Caco-2 (cell line): Measurements from ENCODE around the gene CDK14. TPM values are rescaled to one million over a fixed set of nuclear protein-coding genes. Genes with fewer than 3 reads are reported as not detected.

ENCODE experiments used
- BruUV-seq: library from RNA; stranded (reverse); fragments of 400-500 nt; replicated peaks from 2 replicates; lab custom pipeline; 2021; lab: Mats Ljungman, UMichigan
- CTCF ChIA-PET: fragments of 300-600 bp; sonication (Branson Sonifier 250); formaldehyde crosslinking; loops from one replicate; lab custom pipeline; 2022; ENCODE audit warnings: antibody characterized with exemption; lab: Charles Lee
- POLR2A ChIA-PET: fragments of 300-600 bp; sonication (Branson Sonifier 250); formaldehyde crosslinking; loops from one replicate; lab custom pipeline; 2022; ENCODE audit warnings: antibody characterized with exemption; lab: Charles Lee
- DNase-seq, 2 experiments: peaks; one replicate each; pipeline versions ENCODE4 v3.0.0 to v3.0.0-alpha.2; 2020 to 2022
- H3K27me3 ChIP-seq: replicated peaks from 2 replicates; pipeline ENCODE4 v1.6.0; 2011; ENCODE audit warnings: low read length; ENCODE audit not compliant: control insufficient read depth, insufficient read depth
- H3K36me3 ChIP-seq: 2 replicates; pipeline ENCODE4 v1.5.1; 2011; ENCODE audit warnings: low read length; ENCODE audit not compliant: control insufficient read depth, insufficient read depth
- H3K4me1 ChIP-seq: fragments of 250-450 bp; sonication (Bioruptor Pico); 2 replicates; pipeline ENCODE4 v1.5.1; 2020; ENCODE audit warnings: mild to moderate bottlenecking
- H3K4me3 ChIP-seq: 2 replicates; pipeline ENCODE4 v1.5.1; 2011; ENCODE audit warnings: low read depth, mild to moderate bottlenecking, control low read depth, low read length
- H3K9me3 ChIP-seq: fragments of 250-450 bp; sonication (Bioruptor Pico); 2 replicates; pipeline ENCODE4 v1.5.1; 2020; ENCODE audit warnings: mild to moderate bottlenecking, moderate library complexity
- H3K27ac Mint-ChIP-seq: one replicate; pipeline ENCODE4 v1.8.0; 2022; ENCODE audit warnings: mixed read lengths; ENCODE audit not compliant: unreplicated experiment
- H3K27me3 Mint-ChIP-seq: one replicate; pipeline ENCODE4 v1.8.0; 2022; ENCODE audit warnings: mixed read lengths; ENCODE audit not compliant: insufficient read depth, unreplicated experiment
- H3K36me3 Mint-ChIP-seq: one replicate; pipeline ENCODE4 v1.8.0; 2022; ENCODE audit warnings: mild to moderate bottlenecking, mixed read lengths; ENCODE audit not compliant: insufficient read depth, unreplicated experiment
- H3K4me1 Mint-ChIP-seq: one replicate; pipeline ENCODE4 v1.8.0; 2022; ENCODE audit warnings: low read depth, mixed read lengths; ENCODE audit not compliant: unreplicated experiment
- H3K4me3 Mint-ChIP-seq: one replicate; pipeline ENCODE4 v1.8.0; 2022; ENCODE audit warnings: mild to moderate bottlenecking, moderate library complexity, mixed read lengths; ENCODE audit not compliant: unreplicated experiment
- H3K9me3 Mint-ChIP-seq: one replicate; pipeline ENCODE4 v1.8.0; 2022; ENCODE audit warnings: mixed read lengths; ENCODE audit not compliant: unreplicated experiment
- CTCF ChIP-seq, 2 experiments: fragments of 200-600 bp in 1 of 2; IDR thresholded peaks; 1 replicate in 1 of 2; 2 replicates in 1 of 2; pipeline versions ENCODE4 v1.5.1 to v1.8.0; 2011 to 2022; ENCODE audit warnings: antibody characterized with exemption in 1 of 2, control low read depth in 1 of 2, inconsistent platforms in 1 of 2, low read depth in 1 of 2, low read length in 1 of 2, mild to moderate bottlenecking in 1 of 2, moderate library complexity in 1 of 2; ENCODE audit not compliant: insufficient read depth in 1 of 2, severe bottlenecking in 1 of 2, unreplicated experiment in 1 of 2
- intact Hi-C: fragments of 100-400 bp; cut with micrococcal nuclease; formaldehyde crosslinking; loops from one replicate; pipeline ENCODE4 v1.10.0; 2022; ENCODE audit not compliant: unreplicated experiment
- total RNA-seq: library from RNA; stranded (reverse); gene quantifications from 2 replicates; pipeline ENCODE4 v1.2.3, GENCODE V29; 2022

The CDK14 gene
- total RNA-seq, 1 experiment from 2014 or later, result 18.2 TPM

GRCh38 chr7:91013078-91013477 lies 417.0 kb downstream of the CDK14 start:
- ChIA-PET CTCF (no interaction called here), POLR2A (no interaction called here)
- no TSS peak for BruUV-seq
- Histone ChIP-seq H3K36me3 (no peaks in the 10 kb centered on the region), H3K4me3 (no peak overlapping the region), H3K9me3 (no peaks in the 10 kb centered on the region), H3K27me3 (no peaks in the 10 kb centered on the region), H3K4me1 (no peaks in the 10 kb centered on the region)
- H3K9me3 Mint-ChIP-seq, result no peaks in the 10 kb centered on the region
- H3K36me3 Mint-ChIP-seq, result no peaks in the 10 kb centered on the region
- DNase-seq, result no peak
- no peak overlapping the region for H3K27ac Mint-ChIP-seq
- H3K4me3 Mint-ChIP-seq, result no peak overlapping the region
- intact Hi-C loops, result no loop called here
- no peak for TF ChIP-seq CTCF (IDR thresholded peaks at IDR 0.05; ENCODE audit: insufficient read depth in 1 of 2, low read depth in 1 of 2, low read length in 1 of 2, severe bottlenecking in 1 of 2, unreplicated experiment in 1 of 2)
- H3K27me3 Mint-ChIP-seq, result no peaks in the 10 kb centered on the region
- no peaks in the 10 kb centered on the region for H3K4me1 Mint-ChIP-seq

- Histone ChIP-seq H3K9me3 (no peaks in the 10 kb centered on the region), H3K4me1 (no peaks in the 10 kb centered on the region), H3K4me3 (no peak overlapping the region), H3K36me3 (no peaks in the 10 kb centered on the region), H3K27me3 (no peaks in the 10 kb centered on the region)
- BruUV-seq, result no TSS peak
- Mint-ChIP-seq H3K9me3 (no peaks in the 10 kb centered on the region), H3K4me1 (no peaks in the 10 kb centered on the region), H3K27me3 (no peaks in the 10 kb centered on the region), H3K4me3 (no peak overlapping the region), H3K36me3 (no peaks in the 10 kb centered on the region), H3K27ac (no peak overlapping the region)
- ChIA-PET POLR2A (no interaction called here), CTCF (no interaction called here)
- TF ChIP-seq CTCF (IDR thresholded peaks at IDR 0.05; ENCODE audit: insufficient read depth in 1 of 2, low read depth in 1 of 2, low read length in 1 of 2, severe bottlenecking in 1 of 2, unreplicated experiment in 1 of 2), result no peak
- DNase-seq, result no peak
- intact Hi-C loops, result no loop called here
Observed at GRCh38 chr7:91019686-91020385, 423.7 kb downstream of the CDK14 start.

- CTCF ChIA-PET, result interaction anchor here (0.6 kb wide), 1 partner anchor 262 kb away, joined by 6 read pairs; no protein-coding TSS in a partner anchor
- no peaks in the 10 kb centered on the region for H3K36me3 Mint-ChIP-seq
- H3K27me3 Mint-ChIP-seq, result no peaks in the 10 kb centered on the region
- intact Hi-C loops, result no loop called here
- Histone ChIP-seq H3K4me1 (no peaks in the 10 kb centered on the region), H3K9me3 (no peaks in the 10 kb centered on the region), H3K36me3 (no peaks in the 10 kb centered on the region), H3K27me3 (no peaks in the 10 kb centered on the region), H3K4me3 (no peak overlapping the region)
- H3K4me3 Mint-ChIP-seq, result no peak overlapping the region
- BruUV-seq, result no TSS peak
- no peak overlapping the region for H3K27ac Mint-ChIP-seq
- POLR2A ChIA-PET, result no interaction called here
- H3K9me3 Mint-ChIP-seq, result no peaks in the 10 kb centered on the region
- no peak for DNase-seq
- TF ChIP-seq CTCF (IDR thresholded peaks at IDR 0.05; ENCODE audit: insufficient read depth in 1 of 2, low read depth in 1 of 2, low read length in 1 of 2, severe bottlenecking in 1 of 2, unreplicated experiment in 1 of 2), result no peak
- no peaks in the 10 kb centered on the region for H3K4me1 Mint-ChIP-seq
Observed at GRCh38 chr7:91020636-91021385, 424.7 kb downstream of the CDK14 start.
